NCI-H187 (cell line): Measurements from ENCODE around the gene FN3KRP.

ENCODE experiments used
- DNase-seq, 2 experiments: peaks; one replicate each; lab custom pipeline; 2025; lab: John Stamatoyannopoulos, UW

Gene FN3KRP

DNA sequence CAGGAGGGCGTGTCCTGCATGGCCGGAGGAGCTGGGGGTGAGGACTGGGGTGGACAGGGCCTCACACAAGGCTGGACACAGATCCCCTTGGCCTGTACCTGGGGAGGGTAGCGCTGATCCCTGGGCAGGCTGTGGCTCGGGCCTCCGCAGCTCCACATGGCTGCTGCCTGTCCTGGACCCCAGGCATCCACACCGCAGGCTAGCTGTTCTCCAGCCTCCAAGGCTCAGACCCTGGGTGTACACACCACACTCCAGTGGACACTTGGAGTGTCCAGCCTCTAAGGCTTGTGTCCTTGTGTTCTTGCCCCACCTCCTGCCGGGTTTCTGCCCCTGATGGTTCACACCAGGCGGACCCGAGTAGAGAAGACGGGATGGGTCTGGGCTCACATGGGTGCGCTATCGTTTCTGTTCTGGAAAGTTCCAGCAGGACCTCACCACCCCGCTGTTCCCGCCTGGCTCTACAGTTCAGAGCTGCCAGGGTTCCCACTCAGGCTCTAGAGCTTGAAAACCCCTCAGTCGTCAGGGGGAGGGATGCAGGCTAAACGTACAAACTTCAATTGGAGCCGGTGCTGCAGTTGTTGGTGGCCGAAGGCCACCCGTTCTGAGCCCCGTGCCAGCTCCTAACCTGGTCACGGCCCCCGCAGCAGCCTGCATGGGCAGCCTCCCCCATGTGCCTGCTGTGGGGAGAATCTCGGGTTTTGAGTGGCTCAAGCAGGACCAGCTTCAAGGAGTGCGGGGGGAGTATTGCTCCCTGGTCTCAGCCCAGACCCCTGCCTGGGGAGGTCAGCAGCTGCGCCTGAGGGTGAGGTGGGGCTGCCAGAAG is 6.6 kb upstream of the FN3KRP start:
- no peak for DNase-seq

DNA sequence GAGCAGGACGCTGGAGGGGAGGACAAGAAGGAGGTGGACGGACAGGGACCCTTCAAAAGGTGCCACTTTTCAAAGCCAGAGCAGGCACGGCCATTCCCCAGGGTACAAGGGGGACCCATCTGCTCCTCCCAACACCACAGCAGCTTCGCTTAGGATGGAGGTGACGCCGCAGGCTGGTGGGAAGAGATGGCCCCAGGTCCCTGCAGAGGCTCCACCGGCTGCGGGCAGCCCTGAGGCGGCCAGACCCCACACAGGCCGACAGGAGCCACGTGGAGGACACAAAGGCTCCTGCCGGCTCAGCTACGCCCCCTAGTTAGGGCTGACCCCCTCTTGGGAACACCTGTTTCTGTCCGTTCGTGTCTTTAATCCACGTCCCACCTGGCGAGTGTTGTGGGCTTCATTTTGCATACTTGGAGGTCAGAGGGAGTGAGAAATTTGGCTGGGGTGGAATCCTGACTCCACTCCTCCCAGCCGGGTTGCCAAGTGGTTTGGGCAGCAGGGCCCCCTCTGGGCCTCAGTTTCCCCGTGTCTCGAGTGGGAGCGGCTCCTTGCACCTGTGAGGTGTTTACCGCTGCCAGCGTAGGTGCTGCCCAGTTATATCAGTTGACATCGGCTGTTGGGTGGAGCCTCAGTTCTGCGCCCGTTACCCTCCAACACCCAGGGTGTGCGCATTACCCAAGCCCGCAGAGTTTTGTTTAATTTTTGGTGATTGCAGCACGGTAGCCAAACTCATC is 5.8 kb upstream of the FN3KRP start:
- no peak for DNase-seq

DNA sequence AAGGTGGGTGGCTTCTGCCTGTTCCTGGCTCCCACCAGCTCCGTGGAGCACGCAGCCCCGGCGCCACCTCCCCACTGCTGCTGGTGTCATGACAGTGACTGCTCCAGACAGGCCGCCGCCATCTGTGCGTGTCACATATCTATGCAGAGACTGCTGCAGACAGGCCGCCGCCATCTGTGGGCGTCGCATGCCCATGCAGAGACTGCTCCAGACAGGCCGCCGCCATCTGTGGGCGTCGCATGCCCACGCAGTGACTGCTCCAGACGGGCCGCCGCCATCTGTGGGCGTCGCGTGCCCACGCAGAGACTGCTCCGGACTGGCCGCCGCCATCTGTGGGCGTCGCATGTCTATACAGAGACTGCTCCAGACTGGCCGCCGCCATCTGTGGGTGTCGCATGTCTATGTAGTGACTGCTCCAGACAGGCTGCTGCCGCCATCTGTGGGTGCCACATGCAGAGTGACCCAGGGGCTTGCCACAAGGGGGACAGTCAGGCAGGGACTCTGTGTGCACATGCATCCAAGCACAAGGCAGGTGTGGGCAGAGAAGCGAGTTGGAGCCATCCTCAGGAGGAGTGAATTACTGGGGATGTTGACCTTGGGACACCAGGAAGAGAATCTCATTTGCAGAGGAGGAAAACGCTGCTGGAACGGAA is 3.3 kb upstream of the FN3KRP start:
- DNase-seq: no peak

DNA sequence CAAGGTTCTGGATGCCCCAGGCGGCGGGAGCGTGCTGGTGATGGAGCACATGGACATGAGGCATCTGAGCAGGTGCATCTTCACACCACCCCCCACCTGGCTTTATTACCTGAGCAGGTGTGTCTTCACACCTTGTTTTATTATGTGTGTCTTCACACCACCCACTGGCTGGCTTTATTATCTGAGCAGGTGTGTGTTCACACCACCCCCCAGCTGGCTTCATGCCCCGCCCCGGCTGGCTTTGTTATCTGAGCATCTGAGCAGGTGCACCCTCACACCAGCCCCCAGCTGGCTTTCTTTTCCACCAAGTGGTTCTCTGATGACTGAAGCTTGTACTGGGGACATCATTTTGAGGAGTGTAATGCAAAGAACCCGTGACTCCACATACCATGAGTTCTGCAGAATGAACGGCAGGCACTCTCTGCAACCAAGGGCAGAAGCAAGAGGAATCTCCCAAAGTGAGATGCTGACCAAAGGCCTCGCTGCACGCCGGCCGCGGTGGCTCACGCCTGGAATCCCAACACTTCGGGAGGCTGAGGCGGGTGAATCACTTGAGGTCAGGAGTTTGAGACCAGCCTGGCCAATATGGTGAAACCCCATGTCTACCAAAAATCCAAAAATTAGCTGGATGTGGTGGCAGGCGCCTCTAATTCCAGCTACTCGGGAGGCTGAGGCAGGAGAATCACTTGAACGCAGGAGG is 2.6 kb downstream of the FN3KRP start:
- DNase-seq: peak in 1 of 2 experiments; percentile 26

DNA sequence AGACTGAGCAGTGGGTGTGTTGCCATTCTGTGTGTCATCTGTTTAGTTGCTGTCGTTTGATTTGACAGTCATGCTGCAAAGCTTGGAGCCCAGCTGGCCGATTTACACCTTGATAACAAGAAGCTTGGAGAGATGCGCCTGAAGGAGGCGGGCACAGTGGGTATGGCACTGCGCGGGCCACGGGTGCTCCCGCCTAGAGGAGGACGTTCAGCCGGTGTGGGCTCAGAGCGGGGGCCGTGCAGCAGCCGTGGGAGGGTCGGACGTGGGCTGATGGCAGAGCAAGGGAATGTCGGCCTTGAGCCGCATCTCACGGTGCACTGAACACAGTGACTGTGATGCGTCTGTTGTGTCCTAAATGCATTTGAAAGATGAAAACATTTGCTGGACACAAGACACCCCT is 3.7 kb downstream of the FN3KRP start:
- DNase-seq: no peak

DNA sequence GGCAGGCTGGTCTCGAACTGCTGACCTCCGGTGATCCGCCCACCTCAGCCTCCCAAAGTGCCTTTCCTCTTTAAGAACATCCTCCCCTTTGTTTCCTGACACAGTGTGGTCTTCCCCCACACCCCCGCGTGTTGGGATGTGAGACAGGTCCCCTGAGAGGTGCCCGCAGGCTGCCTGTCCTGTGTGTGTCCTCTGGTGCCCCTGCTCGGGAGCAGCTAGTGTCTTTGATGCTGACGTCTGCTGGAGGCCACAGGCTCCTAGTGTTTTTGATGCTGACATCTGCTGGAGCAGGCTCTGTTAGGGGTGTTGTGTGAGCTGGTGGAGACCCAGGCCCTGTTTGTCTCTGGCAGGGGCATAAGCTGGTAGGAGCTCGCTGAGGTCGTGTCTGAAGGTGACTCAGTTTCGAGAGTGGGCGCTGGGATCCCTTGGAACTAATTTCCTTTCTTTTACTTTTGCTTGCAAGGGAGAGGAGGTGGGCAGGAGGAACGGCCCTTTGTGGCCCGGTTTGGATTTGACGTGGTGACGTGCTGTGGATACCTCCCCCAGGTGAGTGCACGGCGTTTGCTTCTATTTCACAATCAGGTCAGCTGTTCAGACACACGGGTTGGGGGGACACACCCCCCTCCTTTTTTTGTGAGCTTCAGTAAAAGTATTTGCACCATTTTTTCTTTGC is 6.0 kb downstream of the FN3KRP start:
- no peak for DNase-seq

DNA sequence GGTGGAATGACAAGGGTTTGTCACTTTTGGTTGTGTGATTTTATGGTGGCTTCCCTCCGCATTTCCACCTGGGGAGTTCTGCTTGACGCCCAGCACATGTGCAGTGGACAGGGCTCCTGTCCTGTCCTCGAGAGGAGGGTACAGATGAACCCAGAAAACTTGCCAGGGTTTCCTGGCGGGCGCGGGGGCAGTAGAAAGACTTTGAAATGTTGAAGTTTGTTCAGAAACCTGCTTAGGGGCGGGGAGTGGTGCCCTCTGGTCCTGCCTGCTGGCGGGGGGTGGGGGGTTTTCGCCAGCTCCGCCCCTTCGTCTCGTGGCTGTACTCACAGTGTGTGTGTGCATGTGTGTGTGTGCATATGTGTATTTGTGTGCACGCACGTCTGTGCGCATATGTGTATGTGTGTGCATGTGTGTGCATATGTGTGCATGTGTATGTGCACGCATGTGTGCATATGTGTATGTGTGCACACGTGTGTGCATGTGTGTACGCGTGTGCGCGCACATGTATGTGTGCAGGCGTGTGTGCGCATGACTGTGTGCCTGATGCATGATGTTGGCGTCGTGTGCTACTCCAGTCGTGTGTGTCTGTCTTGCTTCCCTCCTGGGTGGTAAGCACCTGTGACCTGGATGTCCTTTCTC is 6.8 kb downstream of the FN3KRP start:
- no peak for DNase-seq

DNA sequence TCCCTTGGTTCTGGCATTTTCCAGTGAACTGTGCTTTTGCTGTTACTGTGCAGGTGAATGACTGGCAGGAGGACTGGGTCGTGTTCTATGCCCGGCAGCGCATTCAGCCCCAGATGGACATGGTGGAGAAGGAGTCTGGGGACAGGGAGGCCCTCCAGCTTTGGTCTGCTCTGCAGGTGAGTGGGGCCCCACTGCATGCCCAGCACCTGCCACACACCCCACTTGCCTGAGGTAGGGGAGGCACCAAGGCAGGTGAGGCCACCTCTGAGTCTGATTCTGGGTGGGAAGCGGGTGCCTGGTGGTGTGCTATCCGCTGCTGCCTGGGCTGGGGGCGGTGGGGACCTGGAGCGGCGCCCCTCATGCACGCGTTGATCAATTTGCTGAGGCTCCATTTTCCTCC is 9.9 kb downstream of the FN3KRP start:
- DNase-seq: no peak

DNA sequence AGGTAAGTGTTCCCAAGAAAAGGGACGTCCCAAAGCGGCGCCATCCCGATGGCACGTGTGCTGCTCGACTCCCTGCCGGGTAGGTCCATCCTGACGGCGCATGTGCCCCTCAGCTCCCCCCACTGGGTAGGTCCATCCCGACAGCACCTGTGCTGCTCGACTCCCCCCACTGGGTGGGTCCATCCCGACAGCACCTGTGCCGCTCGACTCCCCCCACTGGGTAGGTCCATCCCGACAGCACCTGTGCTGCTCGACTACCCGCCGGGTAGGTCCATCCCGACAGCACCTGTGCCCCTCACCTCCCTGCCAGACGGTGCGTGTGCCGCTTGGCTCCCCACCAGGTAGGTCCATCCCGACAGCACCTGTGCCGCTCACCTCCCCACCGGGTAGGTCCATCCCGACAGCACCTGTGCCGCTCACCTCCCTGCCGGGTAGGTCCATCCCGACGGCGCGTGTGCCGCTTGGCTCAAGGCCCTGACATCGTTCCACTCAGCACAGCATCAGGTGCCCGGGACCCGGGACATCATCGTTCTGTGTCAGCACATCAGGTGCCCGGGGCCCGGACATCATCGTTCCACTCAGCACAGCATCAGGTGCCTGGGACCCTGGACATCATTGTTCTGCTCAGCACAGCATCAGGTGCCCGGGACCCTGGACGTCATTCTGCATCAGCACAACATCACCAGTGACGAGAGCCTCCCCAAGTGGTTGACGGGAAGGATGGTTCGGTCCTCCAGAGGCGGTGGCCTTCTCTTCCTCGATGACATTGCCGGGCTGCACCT is 13.2 kb downstream of the FN3KRP start:
- no peak for DNase-seq

DNA sequence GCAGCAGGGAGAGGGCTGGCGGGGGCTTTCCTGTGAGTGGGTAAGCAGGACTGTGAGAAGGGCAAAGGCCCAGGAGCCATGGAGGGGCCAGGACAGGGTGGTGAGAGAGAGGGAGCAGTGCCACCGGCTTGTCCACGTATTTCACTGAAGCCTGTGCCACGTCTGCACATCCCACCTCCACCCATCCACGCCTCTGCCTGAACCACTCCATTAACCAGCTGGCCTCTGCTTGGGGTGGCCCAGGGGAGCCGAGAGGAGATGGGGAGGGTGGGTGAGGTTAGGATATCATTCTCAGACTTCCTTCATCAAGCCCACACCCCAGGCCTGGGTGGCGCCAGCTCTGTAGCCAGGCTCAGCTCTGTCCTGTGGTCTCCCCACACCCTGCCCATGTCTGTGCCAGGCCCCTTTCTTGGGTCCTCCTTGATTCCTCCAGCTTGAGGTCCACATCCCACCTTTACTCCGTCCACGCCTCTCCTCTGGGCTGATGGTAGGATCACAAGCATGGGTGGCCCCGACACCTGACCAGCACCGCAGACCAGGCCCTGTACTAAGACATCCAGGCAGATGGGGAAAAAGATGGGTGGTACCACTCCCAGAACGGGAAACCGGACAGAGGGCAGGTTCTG is 15.7 kb downstream of the FN3KRP start:
- no peak for DNase-seq

DNA sequence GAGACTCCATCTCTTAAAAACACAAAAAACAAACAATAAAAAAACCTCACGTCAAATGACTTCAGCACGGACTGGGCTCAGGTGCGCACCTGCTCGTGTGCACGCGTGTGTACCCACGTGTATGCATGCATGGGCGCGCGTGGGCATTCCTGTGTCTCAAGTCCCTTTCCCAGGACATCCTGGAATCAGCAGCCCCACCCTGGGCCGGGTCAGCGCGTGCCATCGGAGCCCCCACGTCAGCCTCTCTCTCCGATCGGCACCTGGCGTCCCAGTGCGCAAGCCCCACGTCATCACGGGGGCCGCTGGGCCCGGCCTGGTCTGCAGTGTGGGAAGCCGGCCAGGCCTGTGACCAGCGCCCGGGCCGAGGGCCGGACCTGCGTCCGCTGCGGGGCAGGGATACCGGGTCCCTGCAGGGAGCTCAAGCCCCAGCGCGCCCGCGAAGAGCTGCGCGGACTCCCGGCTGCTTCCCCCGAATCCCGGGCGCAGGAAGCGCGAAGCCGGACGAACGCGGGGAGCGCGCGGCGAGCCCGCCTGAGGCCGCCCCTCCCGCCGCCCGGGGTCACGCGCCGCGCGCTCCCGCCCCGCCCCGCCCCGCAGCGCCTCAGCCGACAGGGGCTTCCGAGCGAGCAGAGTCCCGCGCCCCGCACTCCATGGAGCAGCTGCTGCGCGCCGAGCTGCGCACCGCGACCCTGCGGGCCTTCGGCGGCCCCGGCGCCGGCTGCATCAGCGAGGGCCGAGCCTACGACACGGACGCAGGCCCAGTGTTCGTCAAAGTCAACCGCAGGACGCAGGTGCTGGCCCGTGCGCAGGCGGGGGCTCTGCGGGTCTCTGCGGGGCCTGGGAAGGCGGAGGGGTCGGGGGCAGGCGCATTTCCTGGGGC is 18.7 kb downstream of the FN3KRP start, which contains the start of gene FN3K:
Gene FN3K (plus strand): TSS at position 629 of the 880 bp plus-strand sequence. CDS start 22 bp downstream, at position 651.
- DNase-seq: no peak

DNA sequence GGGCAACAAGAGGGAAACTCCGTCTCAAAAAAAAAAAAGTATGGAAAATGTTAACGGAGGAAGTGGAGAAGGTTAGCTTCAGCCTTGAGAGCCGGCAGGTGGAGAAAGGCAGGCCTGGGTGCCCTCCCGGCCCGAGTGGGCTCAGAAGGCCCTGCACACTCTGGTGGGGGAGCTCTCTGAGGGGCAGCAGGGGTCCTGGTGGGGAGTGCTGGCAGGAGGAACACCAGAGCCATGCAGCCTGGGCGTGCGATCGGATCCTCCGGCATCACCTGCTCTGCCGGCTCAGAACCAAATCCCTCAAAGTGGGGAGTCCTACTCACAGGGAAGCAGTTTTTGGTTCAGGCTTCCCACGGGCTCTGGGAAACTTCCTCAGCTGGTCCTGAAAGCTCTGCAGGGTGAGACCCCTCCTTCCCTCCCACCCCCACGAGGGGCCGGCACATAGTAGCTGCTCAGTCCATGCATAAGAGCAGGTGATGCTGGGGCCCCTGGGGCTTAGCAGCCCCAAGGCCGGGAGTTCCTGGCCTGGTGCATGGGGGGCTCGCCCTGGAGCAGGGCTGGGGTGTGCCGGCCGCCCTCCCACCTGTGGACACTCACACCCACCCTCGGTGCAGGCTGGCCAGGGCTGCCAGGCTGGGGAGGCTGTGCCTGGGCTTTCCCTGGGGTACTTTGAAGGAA is 20.1 kb downstream of the FN3KRP start:
- no peak for DNase-seq

DNA sequence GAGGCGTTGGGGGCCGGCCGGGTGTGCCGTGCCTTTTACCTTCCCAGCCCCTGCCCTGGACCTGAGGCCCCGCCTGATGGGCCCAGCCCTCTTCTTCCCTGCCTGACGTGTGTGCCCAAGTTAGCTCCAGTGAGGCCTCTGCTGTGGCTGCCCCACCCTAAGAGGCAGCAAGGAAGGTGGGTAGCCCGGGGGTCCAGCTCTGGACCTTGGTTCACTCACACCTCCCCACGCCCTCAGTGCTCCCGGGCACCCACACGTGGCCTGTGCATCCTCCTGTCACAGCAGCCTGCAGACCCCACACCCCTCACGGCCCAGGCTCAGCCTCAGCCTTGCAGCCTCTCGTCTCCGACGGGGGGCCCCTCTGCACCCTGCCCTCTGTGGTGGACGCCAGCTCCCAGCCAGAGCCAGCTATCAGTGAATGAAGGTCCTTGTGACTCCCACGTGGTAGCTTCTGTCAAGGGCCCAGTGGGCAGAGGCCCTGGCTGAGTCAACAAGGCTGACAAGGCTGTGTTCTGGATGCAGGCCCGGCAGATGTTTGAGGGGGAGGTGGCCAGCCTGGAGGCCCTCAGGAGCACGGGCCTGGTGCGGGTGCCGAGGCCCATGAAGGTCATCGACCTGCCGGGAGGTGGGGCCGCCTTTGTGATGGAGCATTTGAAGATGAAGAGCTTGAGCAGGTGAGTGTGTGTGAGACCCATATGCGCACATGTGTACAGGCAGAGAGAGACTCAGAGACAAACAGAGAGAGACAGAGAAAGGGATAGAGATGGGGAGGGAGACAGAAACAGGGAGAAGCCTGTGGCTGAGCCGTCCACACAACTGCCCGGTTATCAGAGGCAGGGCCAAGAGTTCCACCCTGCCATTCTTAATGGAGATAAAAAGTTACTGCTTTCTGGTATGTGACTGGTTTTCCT is 21.7 kb downstream of the FN3KRP start:
- no peak for DNase-seq

DNA sequence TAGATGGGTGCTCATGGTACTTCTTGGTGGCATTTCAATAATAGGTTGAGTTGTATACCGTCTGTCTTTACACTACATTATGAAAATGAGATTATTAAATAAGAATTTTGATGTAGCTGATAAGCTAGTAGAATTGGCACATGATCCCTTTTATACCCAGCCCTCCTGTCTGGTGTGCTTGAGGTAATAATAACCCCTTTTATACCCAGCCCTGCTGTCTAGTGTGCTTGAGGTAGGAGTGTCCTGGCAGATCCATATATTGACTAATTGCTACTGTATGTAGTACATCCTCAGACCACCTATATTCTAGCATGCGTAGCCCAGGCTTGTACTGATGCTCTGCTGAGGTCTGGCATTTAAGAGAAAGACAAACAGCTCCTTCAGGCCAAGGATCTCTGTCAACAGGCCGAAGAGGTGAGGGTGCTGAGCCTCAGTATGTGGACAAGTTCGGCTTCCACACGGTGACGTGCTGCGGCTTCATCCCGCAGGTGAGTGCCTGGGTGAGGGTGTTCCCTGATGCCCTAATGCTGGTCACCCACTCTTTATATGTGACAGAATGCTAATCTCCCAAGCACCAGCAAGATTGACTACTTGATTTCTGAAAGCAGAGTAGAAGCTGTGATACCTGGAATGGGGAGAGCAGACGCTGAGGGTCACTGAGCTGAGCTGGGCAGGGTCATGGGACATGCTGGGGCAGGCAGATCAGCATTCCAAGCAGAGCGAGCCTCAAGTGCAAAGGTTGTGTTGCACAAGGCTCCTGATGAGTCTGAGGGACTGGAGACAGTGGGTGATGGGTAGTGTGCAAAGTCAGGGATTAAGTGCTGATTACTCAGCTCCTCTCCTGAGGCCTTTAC is 24.6 kb downstream of the FN3KRP start:
- no peak for DNase-seq

DNA sequence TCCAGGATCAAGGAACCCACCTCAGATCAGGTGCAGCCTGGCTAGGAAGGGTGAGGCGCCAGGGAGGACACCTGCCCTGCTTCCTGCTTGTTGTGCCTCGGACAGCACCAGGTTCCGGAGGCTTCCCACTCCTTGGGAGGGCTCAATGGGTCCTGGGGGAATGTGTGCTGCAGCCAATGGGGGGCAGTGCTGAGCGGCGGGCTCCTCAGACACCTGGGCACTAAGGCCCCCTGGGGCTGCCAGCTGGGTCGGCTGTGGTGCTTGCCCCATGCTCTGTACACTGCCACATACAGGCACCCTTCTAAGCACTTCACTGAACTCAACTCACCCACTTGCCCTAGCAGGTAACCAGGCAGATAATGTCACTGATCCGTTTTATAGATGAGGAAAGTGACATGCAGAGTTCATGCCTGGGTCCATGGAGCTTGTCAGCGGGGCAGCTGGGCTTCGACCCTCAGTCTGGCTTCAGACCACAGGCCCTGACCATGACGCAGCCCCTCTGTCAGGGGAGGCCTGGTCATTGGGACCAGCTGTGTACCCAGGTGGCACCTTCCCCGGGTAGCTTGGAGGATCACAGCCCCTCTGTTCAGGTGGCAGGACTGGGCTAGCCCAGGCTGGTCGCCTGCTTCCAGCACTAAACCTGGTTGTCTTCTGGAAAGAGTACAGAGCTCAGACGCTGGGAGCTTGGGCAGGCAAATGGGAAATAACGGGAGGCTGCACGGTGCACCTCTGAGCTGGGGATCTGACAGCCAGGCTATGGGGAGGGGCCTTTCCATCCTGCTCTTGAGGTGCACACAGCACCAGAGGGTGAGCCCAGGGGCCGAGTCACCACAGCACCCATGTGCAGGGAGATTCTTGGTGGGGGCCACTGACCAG is 27.1 kb downstream of the FN3KRP start:
- DNase-seq: no peak
